Prostate gland (tissue), 2 donors: ENCODE results near the gene ZER1. TPM values are rescaled to one million over a fixed set of nuclear protein-coding genes. Genes with fewer than 3 reads are reported as not detected.
"Not testable (repeated sequence)": the region's sequence is repeated elsewhere in the genome, so short reads cannot be mapped to it uniquely, and the experiment has no call there.

Experiments used
- DNase-seq: peaks from one replicate; pipeline ENCODE4 v3.0.0-alpha.2; 2019; ENCODE audit warnings: low spot score
- H3K27ac ChIP-seq, 2 donors: fragments of 200-600 bp; sonication (generic); 2 replicates each; pipeline ENCODE4 v1.5.1; 2017 to 2019
- H3K27me3 ChIP-seq: fragments of 200-600 bp; sonication (generic); replicated peaks from 2 replicates; pipeline ENCODE4 v1.5.1; 2019; ENCODE audit not compliant: insufficient read depth
- H3K36me3 ChIP-seq, 2 donors: fragments of 200-600 bp; sonication (generic); 1 replicate in 1 of 2; 2 replicates in 1 of 2; pipeline versions ENCODE4 v1.5.1 to v1.8.1; 2017 to 2019
- H3K4me1 ChIP-seq: fragments of 200-600 bp; sonication (generic); replicated peaks from 2 replicates; pipeline ENCODE4 v1.5.1; 2019
- H3K4me3 ChIP-seq, 2 donors: fragments of 200-600 bp; sonication (generic); 2 replicates each; pipeline ENCODE4 v1.5.1; 2017 to 2019
- H3K9me3 ChIP-seq: fragments of 200-600 bp; sonication (generic); 2 replicates; pipeline ENCODE4 v1.5.1; 2017
- CTCF ChIP-seq, 4 experiments: fragments of 200-600 bp in 2 of 4; fragments of 450-650 bp in 2 of 4; sonication (generic) in 2 of 4; IDR thresholded peaks; 1 replicate in 3 of 4; 2 replicates in 1 of 4; pipeline ENCODE4 v1.5.1; 2016 to 2019; ENCODE audit warnings: antibody characterized with exemption in 4 of 4, mild to moderate bottlenecking in 2 of 4, moderate library complexity in 2 of 4
- POLR2A ChIP-seq: fragments of 450-650 bp; IDR thresholded peaks from one replicate; pipeline ENCODE4 v1.6.1; 2016; ENCODE audit warnings: antibody characterized with exemption, mild to moderate bottlenecking
- POLR2AphosphoS5 ChIP-seq: sonication (generic); formaldehyde crosslinking; IDR thresholded peaks from one replicate; pipeline ENCODE4 v1.6.1; 2017; ENCODE audit warnings: antibody characterized with exemption
- WGBS: methylation state at CpG from one replicate; pipeline ENCODE4 v1.1.5; 2018; 5-methylcytosine and 5-hydroxymethylcytosine counted together
- intact Hi-C: fragments of 100-400 bp; cut with DNase I; formaldehyde crosslinking; loops from one replicate; pipeline ENCODE4 v1.14.2; 2022
- total RNA-seq, 2 donors: library from RNA; depleted of rRNA; stranded (reverse); fragments of >200 nt; gene quantifications; one replicate each; pipeline ENCODE4 v1.1.0, GENCODE V29; 2016

The ZER1 gene
- total RNA-seq, 2 donors from 2014 or later = 86.6 to 122 TPM

GRCh38 chr9:128785427-128785826 lies 13.7 kb upstream of the ZER1 start:
- no peaks in the 10 kb centered on the region for H3K9me3 ChIP-seq
- no peak overlapping the region for H3K27ac ChIP-seq
- intact Hi-C loops = no loop called here
- 92% methylated on average over 6 of the region's 6 CpGs for WGBS
- no peak for DNase-seq
- no peaks in the 10 kb centered on the region for H3K27me3 ChIP-seq
- no peaks in the 10 kb centered on the region for H3K36me3 ChIP-seq
- no peak overlapping the region for H3K4me3 ChIP-seq
- TF ChIP-seq POLR2A (no peak), POLR2AphosphoS5 (no peak), CTCF (IDR thresholded peaks at IDR 0.05) (no peak)
- H3K4me1 ChIP-seq = peaks cover 7% of the 10 kb centered on the region

GRCh38 chr9:128782669-128783068 lies 10.9 kb upstream of the ZER1 start:
- 89% methylated on average over 1 of the region's 1 CpG for WGBS
- intact Hi-C loops = no loop called here
- no peaks in the 10 kb centered on the region for H3K4me1 ChIP-seq
- H3K9me3 ChIP-seq = no peaks in the 10 kb centered on the region
- H3K27ac ChIP-seq = no peak overlapping the region
- H3K4me3 ChIP-seq = no peak overlapping the region
- DNase-seq = no peak
- H3K36me3 ChIP-seq = no peaks in the 10 kb centered on the region
- no peak for TF ChIP-seq POLR2A
- no peak for TF ChIP-seq POLR2AphosphoS5
- TF ChIP-seq CTCF (IDR thresholded peaks at IDR 0.05) = no peak
- no peaks in the 10 kb centered on the region for H3K27me3 ChIP-seq

GRCh38 chr9:128781187-128782070 lies 9.7 kb upstream of the ZER1 start:
- Histone ChIP-seq H3K36me3 (no peaks in the 10 kb centered on the region), H3K4me1 (no peaks in the 10 kb centered on the region), H3K27ac (no peak overlapping the region), H3K9me3 (no peaks in the 10 kb centered on the region), H3K27me3 (no peaks in the 10 kb centered on the region), H3K4me3 (no peak overlapping the region)
- no peak for DNase-seq
- intact Hi-C loops = no loop called here
- TF ChIP-seq POLR2A (no peak), CTCF (IDR thresholded peaks at IDR 0.05) (no peak), POLR2AphosphoS5 (no peak)
- WGBS = 83% methylated on average over 7 of the region's 7 CpGs

- 95% methylated on average over 22 of the region's 27 CpGs for WGBS
- H3K9me3 ChIP-seq, intact Hi-C loops, H3K36me3 ChIP-seq, H3K4me3 ChIP-seq, H3K27ac ChIP-seq, H3K27me3 ChIP-seq, H3K4me1 ChIP-seq, DNase-seq: not testable (repeated sequence)
Observed at GRCh38 chr9:128780093-128780492, 8.4 kb upstream of the ZER1 start.

- Histone ChIP-seq H3K9me3 (no peaks in the 10 kb centered on the region), H3K4me1 (no peaks in the 10 kb centered on the region), H3K27ac (no peak overlapping the region), H3K36me3 (no peaks in the 10 kb centered on the region), H3K4me3 (no peak overlapping the region), H3K27me3 (no peaks in the 10 kb centered on the region)
- intact Hi-C loops = no loop called here
- 100% methylated on average over 1 of the region's 1 CpG for WGBS
- no peak for TF ChIP-seq CTCF (IDR thresholded peaks at IDR 0.05)
- TF ChIP-seq POLR2AphosphoS5 = no peak
- TF ChIP-seq POLR2A = no peak
- no peak for DNase-seq
Observed at GRCh38 chr9:128774804-128775203, 3.1 kb upstream of the ZER1 start.
